Stimulated activated CD4-positive, alpha-beta T cell treated with anti-CD3 and anti-CD28 coated beads, TNF-alpha, amount 100 ng/mL, for 24 hours (primary cell): Measurements from ENCODE around the gene CD96.
A peak's percentile ranks its signal among the peaks of the same experiment; 100 is the strongest.

ENCODE experiments used
- DNase-seq, 3 experiments: peaks; one replicate each; pipeline ENCODE4 v3.0.0-alpha.2; 2020; ENCODE audit warnings: low read depth in 3 of 3

Gene CD96

DNA sequence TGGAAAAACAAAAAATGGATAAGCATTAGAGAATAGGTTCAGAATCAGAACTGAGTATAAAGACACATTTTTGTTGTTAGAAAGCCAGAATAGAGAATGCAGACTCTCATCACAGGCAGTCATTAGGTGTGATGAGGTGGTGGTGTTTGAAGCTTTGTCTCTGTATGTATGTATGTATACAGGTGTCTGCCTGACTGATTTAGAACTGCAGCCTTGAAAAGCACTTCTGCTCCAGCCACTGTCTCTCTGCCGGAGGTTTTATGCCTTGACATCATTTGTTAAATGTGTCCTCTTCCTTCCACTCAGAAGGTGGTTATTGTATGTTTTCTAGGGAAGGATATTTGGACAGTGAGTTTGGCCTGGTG lies 133.8 kb downstream of the CD96 start:
- DNase-seq: no peak

DNA sequence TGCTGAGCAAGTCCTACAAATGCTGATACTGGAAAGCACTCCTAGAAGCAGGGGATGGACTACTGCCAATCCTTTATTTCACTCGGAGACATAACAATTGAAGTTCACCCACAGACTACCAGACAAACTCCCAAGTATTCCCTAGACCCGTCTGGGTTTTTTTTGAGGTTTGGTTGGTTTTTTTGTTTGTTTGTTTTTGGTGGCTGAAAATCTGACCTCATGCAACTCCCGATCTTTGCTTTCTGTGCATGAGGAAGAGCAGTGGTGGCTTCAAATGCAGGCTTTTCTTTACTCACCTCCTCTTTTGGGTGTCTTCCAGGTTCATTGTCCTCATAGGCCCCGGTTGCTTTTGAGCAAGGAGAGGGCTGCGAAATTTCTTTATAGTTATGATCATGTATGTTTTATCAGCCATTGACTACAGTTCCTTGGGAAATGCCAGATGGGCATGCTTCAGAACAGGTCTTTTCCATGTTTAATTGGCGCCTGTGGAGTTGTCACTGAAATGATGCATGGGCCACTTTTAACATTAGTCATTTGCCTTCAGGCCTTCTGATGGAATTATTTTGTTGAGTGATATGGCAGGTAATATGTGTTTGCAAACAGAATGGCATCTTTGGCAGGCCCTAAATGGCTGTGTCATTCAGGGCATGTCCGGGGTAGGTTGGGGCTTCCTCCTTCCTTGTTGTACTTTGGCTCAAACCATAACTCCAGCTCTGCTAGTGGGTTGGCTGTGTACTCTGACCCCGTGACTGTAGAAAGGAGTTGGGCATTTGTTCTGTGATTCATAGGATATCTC lies 134.4 kb downstream of the CD96 start:
- no peak for DNase-seq

DNA sequence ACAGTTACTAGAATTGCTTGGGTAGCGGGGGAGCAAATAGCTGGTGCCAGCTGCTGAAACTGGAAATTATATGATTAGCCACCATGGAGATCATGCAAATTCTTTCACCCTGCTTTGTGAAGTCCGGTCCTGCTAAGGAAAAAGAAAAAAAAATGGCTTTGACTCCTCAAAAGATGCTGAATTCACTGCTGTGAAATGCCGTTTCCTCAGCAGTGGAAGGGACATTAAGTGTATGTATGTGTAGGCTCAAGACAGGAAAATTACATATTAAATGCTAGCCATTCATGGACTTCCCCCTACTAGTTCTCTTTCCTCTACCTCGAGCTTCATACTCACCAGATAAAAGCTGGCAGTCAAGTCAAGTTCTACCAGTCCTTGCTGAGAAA lies 135.0 kb downstream of the CD96 start:
- DNase-seq: no peak

DNA sequence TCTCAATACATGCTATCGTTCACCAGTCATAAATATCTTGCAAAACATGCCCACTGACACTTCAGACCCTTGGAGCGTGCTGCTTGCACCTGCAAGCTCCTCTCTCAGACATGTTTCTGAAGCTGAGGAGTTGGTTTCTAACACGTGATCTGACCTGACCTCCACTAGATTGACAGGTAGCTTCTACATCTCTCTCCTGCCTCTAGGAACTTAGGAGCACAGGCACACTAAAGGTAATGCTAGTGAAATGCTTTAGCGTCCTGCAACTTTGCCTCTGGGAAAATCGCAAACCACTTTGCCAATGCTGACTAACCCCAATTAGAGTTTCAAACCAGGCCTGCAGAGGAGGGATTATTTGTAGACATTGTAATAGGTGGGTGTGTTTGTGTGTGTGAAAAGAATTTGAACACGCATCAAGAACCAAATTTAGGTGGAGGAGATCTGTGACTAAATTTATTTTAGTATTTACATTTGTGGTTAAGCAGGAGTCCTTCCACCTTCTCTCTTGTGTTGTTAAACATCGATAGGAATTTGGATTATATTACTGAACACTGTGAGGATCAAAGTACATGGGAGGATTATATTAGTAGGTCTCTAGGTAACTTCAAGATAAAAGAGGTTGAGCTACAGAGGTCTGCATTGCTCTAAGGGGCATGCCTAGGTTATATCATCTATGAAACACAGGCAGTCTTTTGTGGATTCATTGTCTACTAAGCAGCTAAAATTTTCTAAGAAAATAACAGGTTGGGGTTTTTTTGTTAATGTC lies 139.8 kb downstream of the CD96 start:
- no peak for DNase-seq

DNA sequence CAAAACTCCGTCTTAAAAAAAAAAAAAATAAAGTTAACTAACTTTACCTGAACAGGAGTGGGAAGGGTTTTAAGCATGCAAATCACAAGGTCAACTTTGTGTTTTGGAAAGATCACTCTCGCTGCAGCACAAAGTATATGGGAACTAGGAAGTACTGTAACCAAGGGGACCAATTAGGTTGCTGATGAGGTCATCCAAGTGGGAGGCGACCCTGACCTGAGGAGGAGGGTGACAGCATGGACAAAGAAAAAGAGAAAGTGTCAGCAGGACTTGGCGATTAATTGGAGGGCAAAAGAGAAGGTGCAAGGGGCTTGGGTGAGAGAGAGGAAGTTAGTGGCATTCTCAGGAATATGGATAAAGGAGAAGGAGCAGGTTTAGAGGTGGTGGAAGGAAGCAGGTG lies 142.6 kb downstream of the CD96 start:
- no peak for DNase-seq

DNA sequence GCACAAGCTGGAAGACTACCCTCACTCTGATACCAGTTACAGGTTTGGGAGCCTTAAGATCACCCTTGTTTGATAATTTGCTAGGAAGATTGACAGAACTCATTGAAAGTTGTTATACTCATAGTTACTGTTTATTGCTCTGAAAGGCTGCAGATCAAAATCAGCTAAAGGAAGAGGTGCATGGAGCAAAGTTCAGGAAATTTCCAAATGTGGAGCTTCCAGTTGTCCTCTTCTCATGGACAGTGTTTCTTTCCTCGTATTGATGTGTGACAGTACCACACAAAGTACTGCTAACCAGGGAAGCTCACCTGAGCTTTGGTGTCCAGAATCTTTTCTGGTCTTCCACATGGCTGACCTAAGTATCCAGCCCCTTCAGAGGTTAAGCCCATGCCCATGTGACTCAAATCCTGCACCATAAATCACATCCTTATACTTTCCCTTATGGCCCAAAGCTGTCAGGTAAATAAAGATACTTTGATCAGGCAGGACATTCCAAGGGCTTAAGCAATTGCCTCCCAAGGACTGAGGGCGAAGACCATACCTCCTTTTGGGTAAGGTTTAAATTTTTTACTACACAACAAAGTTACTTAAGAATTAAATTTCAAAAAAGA lies 146.3 kb downstream of the CD96 start:
- DNase-seq: no peak

DNA sequence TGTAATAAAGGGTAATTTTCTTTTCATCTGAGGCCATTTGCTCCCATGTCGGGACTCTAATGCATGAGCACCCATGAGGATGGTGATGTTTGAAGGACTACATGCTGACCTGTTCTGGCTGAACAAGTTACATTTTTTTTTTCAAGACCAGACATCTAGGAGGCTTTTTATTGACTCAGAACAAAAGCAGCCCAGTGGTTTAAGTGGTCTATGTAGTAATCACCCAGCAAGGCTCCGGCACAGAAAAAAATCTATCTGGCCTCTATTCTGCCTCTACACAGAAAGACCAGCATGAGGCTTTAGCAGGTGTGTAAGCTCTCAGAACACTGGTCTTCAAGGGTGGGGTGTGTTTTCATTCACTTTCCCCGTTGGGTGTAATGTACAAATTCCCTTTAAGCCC lies 148.2 kb downstream of the CD96 start:
- DNase-seq: no peak

DNA sequence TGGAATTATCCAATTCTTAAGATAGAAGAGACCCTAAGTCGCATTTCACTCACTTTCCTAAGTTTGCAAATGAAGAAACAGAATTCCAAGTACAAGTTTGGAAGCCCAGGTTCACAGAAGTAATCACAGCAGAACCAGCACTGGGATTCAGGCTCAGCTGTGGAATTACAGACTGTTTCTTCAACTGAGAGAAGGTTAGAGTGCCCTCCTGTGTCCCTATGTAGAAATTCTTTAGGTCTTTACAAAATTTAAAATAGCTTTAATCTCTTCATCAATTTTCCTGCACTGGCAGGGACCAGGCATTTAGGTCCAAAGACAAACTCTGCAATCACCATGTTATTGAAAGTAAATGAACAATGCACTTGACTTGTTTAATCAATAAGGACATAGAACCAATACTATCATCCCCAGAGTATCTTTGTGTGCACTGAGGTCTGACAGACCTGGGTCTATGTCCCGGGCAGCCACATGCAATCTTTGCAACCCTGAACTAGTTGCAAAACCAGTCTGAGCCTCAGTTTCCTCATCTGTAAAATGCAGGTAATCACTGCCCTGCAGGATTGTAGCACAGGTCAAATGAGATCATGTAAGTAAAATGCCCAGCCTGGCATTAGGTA lies 149.4 kb downstream of the CD96 start:
- DNase-seq: no peak

DNA sequence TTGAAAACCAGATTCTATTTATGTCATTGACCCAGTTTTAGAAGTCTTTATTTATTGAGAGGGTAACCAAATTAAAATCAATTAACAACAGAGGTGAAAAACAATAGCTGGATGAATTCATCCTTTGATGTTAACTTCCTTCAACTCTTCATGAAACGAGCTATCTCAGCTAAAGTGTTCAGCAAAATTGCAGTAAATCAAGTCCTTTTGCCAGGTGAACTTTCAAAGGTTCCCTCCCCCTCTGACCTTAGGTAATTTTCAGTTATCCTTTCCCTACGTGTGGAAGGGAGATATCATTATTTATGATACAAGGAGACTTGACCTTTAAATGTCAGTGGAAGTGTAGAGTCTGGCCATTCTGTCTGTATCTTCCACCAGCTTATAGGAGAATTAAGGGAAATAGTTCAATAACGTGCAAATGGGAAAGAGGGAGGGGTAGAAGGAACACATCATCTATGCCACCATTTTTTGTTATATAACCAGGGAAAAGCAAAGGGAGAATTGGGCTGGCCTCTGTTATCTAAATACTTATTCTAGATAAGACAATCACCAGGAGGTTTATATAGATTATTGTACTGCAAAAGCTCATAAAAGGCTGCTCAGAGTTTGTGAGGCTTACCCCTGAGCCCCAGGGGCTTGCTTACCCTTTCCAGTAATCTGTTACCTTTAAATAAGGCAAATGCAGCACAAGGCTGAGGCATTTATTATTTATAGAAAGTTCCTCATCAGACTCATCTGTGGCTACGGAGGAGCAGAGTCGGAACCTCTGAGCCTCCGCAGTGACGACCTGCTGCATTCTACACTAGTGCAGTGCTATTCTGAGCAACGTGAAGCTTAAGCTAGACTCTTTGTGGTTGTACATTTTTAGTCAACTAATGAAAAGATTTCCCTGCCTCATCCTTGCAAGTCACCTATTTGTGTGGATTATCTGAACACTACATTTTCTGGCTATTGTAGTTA lies 150.9 kb downstream of the CD96 start:
- DNase-seq: no peak

DNA sequence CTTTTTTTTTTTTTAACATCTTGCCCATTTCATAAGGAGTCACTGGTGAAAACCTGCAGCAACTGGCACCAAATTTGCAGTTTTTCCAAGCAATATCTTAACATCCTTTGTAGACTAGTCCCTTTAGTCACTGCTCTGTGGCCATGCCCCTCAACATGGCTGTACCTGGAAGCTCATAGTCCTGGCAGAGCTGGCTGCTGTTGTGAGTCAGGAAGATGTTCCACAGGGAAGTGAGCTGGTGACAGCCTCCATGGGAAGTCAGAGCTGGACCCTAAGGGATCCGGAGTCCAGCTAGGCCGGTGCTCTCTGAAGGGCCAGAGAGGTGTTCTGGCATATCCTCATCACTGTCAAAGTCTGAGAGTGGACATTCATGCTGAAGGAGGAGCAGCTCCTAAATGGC lies 152.5 kb downstream of the CD96 start:
- DNase-seq: no peak

DNA sequence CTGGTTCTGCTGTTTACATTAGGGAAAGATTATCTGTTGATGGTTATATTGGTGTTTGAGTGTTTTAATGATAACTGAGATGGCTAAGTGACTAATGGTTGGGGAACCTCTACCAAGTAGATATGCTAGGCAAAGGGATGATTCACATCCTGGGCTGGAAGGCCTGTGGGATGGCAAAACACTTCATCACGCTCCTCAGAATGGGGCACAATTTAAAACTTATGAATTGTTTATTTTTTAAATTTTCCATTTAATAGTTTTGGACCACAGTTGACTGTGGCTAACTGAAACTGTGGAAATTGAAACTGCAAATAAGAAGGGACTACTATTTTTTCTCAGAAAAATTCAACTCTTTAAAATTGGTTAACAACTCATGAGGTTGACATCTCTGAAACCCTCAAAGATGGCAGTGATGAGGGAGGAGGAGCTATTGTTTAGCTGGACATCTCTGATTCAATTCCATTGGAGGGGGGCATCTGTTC lies 153.7 kb downstream of the CD96 start:
- no peak for DNase-seq

DNA sequence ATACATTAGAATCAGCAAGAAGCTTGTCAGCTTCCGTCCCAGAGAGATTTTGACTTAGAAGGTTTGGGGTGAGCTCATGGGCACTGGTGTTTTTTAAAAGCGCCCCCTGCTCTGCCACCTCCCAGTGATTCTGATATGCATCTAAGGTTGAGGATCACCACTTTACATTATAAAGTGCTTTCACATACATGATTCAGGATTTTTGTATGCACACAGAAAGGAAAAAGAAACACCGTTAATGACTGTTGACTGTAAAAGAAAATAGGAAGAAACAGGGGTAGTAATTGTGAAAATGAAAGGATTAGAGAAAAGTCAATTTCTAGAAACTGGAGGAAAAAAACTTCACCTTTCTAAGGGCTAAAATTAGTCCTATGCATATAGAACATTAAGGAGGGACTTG lies 158.1 kb downstream of the CD96 start:
- DNase-seq: peak in 1 of 3 experiments; percentile 11

DNA sequence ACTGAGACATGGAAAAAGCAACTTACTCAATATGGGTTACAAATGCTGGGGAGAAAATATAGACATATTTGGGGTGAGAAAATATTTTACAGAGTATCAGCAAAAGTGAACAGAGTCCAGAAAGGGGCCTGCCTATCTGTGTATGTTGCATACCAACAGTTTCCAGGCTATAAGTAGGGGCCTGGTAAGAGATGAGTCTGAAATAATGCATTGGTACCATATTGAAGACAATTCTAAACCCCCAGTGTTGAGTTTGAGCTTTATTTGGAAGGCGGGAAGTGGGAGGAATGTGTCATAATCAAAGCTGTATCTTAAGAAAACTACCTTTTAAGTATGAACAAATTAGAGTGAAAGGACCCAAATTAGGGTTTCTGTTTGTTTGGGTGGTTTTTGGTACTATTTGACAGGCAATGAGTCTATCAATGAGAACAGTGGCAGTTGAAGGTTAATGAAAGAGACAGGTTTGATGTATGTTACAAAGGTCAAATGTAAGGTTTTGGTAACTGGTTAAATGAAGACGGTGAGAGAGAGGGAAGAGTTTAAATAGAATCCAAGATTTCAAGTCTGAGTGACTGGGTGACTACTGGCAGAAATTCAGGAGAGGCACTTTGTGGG lies 159.4 kb downstream of the CD96 start:
- DNase-seq: no peak
